ENCODE results near the gene FGF12.

DNA sequence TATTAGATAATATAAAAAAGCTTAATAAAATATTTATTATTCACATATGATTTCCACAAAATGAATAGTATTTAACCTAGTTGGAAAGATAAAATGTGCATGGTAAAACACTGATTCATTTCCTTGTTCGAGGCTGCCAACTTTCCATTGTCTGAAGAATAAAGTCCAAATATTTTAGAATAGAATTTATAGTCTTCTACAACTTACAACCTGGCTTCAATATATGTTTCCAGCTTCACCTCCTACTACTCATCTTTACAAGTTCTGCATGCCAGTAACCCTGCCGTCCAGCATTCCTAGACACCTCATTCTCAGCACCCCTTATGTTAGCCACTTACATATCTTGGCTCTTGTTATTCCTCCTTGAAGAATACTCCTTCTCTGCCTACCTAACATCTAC lies 244.5 kb downstream of the FGF12 start:
- TF ChIP-seq POLR2AphosphoS5 (IDR thresholded peaks at IDR 0.05): no peak
- no peak for TF ChIP-seq EP300 (IDR thresholded peaks at IDR 0.05)
